ENCODE measurements around the gene TFF2. TPM values are rescaled to one million over a fixed set of nuclear protein-coding genes. Genes with fewer than 3 reads are reported as not detected.

Gene TFF2
- total RNA-seq, result not detected

- no peak for DNase-seq (ENCODE audit: low spot score in 2 of 2)
- no peaks in the 10 kb centered on the region for H3K27me3 ChIP-seq
- H3K4me3 ChIP-seq, result no peak within 1 kb of the TSS
- no peak within 1 kb of the TSS for H3K27ac ChIP-seq
- no peak for TF ChIP-seq CTCF (IDR thresholded peaks at IDR 0.05)
- TF ChIP-seq POLR2A (IDR thresholded peaks at IDR 0.05), result no peak
- TF ChIP-seq EP300 (IDR thresholded peaks at IDR 0.05), result no peak
- no peaks in the 10 kb centered on the region for H3K4me1 ChIP-seq
- 62 to 67% methylated on average over 13 of the region's 13 CpGs for WGBS, 2 donors
- H3K9me3 ChIP-seq, result peaks cover 0 to 21% (median 0%) of the 10 kb centered on the region in 4 donors
- no peaks in the 10 kb centered on the region for H3K36me3 ChIP-seq
Measured at GRCh38 chr21:42350927-42351426, at the start of gene TFF2. Gene TFF2 (minus strand): TSS chr21:42350994. CDS start chr21:42350957, 37 bp downstream.

DNA sequence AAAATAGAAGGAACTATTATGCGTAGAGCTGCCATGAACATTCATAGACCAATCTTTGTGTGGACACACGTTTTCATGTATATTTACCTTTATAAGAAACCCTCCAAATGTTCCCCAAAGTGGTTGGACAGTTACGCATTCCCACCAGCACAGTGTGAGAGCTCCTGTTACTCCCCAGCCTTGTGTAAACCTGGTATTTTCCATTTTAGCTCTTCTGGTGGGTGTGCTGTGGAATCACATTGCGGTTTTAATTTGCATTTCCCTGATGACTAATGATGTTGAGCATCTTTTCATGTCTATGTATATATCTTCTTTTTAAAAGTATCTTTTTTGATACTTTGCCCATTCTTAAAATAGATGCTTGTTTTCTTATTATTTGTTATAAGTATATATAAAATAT lies 49.7 kb upstream of the TFF2 start:
- 65 to 70% methylated on average over 4 of the region's 4 CpGs for WGBS, 2 donors
- H3K4me1 ChIP-seq, result no peaks in the 10 kb centered on the region
- no peaks in the 10 kb centered on the region for H3K36me3 ChIP-seq
- no peak overlapping the region for H3K4me3 ChIP-seq
- no peak for TF ChIP-seq POLR2A (IDR thresholded peaks at IDR 0.05)
- TF ChIP-seq EP300 (IDR thresholded peaks at IDR 0.05), result no peak
- no peak for TF ChIP-seq CTCF (IDR thresholded peaks at IDR 0.05)
- peaks cover 0 to 10% (median 0%) of the 10 kb centered on the region in 4 donors for H3K9me3 ChIP-seq
- H3K27ac ChIP-seq, result no peak overlapping the region
- H3K27me3 ChIP-seq, result no peaks in the 10 kb centered on the region
- DNase-seq (ENCODE audit: low spot score in 2 of 2), result no peak

GRCh38 chr21:42398436-42399028 lies 47.7 kb upstream of the TFF2 start:
- H3K27me3 ChIP-seq, result no peaks in the 10 kb centered on the region
- no peaks in the 10 kb centered on the region for H3K4me1 ChIP-seq
- peaks cover 0 to 10% (median 0%) of the 10 kb centered on the region in 4 donors for H3K9me3 ChIP-seq
- H3K4me3 ChIP-seq, result no peak overlapping the region
- H3K27ac ChIP-seq, result no peak overlapping the region
- H3K36me3 ChIP-seq, result no peaks in the 10 kb centered on the region
- no peak for DNase-seq (ENCODE audit: low spot score in 2 of 2)
- 61 to 84% methylated on average over 8 to 12 of the region's 12 CpGs for WGBS, 2 donors
- TF ChIP-seq POLR2A (IDR thresholded peaks at IDR 0.05) (no peak), EP300 (IDR thresholded peaks at IDR 0.05) (no peak), CTCF (IDR thresholded peaks at IDR 0.05) (no peak)

GRCh38 chr21:42397746-42398394 lies 47.1 kb upstream of the TFF2 start:
- H3K9me3 ChIP-seq, result peaks cover 0 to 10% (median 0%) of the 10 kb centered on the region in 4 donors
- no peak overlapping the region for H3K4me3 ChIP-seq
- no peaks in the 10 kb centered on the region for H3K36me3 ChIP-seq
- no peak overlapping the region for H3K27ac ChIP-seq
- H3K4me1 ChIP-seq, result no peaks in the 10 kb centered on the region
- 86 to 87% methylated on average over 14 of the region's 14 CpGs for WGBS, 2 donors
- TF ChIP-seq CTCF (IDR thresholded peaks at IDR 0.05), result no peak
- no peak for TF ChIP-seq POLR2A (IDR thresholded peaks at IDR 0.05)
- TF ChIP-seq EP300 (IDR thresholded peaks at IDR 0.05), result no peak
- DNase-seq (ENCODE audit: low spot score in 2 of 2), result no peak
- no peaks in the 10 kb centered on the region for H3K27me3 ChIP-seq
